GM21576 (cell line): ENCODE data around the gene BGN.

ENCODE experiments used
- ATAC-seq: cut with Tn5 transposase; IDR thresholded peaks from one replicate; pipeline ENCODE4 v1.9.1; 2021; ENCODE audit warnings: mild to moderate bottlenecking, moderate library complexity; ENCODE audit not compliant: unreplicated experiment

BGN gene

GRCh38 chrX:153525451-153525850, 30.7 kb downstream of the BGN start:
- ATAC-seq, result no peak

- ATAC-seq, result no peak
Measured at GRCh38 chrX:153526042-153526441, 31.3 kb downstream of the BGN start.

GRCh38 chrX:153526801-153527200, 32.0 kb downstream of the BGN start:
- ATAC-seq, result no peak

- no peak for ATAC-seq
Measured at GRCh38 chrX:153527208-153527607, 32.4 kb downstream of the BGN start.

DNA sequence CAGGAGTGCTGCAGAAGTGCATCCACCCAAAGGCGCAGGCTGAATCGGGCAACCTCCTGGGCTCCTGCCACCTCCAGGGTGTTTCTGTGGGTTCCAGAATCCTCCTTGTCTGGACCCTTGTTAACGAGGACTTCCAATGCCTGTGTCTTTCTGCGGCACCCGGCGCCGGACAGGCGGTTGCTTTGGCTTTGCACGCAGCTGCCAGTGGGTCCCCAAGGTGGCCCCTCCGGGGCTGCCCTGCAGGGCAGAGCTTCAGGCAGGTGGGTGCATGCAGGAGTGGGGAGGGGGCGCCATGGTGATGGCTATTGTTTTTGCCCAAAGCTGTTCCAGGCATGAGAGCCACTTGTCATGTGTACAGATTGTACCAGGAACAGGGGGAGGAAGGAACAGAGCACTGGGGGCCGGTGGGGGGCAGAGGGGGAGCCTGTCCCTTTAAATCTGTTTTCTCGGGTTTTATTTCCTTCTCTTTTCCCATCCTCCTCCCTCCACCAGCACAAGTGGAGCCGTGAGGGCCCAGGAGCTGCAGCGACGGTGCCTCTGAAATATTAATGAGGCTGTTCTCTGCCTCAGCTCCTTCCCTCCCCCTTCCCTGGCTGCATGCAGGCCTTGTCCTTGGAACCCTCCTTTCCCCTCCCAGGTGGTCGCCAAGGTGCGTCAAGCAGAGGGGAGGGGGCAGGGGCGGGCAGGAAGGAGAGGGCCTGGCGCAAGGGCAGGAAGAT, 35.8 kb downstream of the BGN start:
- no peak for ATAC-seq

- ATAC-seq, result no peak
Measured at GRCh38 chrX:153533091-153533490, 38.3 kb downstream of the BGN start.

GRCh38 chrX:153537080-153537479, 42.3 kb downstream of the BGN start:
- no peak for ATAC-seq

- no peak for ATAC-seq
Measured at GRCh38 chrX:153537526-153538295, 42.9 kb downstream of the BGN start.

DNA sequence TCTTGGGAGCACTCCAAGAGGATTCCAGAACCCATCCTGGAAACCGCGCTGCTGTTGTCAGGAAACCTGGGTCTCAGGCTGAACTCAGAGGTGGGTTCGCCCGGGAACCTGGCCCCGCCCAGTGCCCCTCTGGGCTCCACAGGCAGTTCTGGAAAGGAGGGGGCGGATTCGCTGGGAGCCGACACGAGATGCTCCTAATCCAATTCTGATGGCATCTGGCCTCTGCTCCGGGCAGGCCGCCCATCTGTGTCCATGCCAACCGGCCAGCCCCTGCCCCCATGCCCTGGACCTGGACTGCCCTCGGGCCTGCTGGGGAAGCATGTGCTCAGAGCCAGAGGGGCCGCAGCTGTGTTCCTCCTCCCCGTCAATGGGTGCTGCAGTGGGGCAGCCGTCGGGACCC, 43.6 kb downstream of the BGN start:
- ATAC-seq, result no peak

DNA sequence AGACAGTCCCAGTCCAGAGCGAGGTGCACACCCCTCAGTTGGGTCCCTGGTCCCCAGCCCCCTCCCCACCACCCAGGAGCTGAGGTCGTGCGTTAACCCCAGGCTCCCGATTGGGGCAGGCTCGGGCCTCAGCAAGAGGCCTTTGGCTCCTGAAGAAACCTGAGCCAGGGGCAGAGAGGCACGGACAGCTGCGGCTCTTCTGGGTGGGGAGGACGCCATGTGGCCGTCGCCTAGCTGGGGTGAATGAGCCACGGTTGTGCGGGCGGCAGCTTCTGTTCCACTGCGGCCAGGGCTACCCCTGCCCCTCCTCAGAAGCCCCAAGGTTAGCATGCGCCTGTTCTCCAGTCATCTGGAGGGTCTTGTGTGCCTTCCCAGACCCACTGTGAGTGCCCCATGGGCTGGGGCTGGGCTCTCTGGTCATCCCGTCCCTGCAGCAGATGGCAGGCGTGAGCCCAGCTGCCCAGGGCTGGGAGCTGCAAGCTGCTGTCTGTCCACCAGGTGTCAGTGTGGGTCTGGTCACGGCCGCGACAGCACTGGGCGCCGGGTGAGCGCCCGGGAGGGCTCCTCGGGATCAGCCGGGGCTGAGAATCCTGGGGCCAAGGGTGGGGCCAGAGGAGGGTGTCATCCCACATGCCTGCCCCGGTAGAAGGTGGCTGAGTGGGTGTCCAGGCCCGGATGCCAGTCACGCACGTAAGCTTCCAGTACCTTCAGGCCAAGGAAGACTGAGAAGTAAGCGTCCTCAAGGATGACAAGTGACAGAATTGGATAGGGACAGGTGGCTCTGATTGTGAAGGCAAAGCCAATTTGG, 44.6 kb downstream of the BGN start:
- ATAC-seq, result peak; percentile 75

DNA sequence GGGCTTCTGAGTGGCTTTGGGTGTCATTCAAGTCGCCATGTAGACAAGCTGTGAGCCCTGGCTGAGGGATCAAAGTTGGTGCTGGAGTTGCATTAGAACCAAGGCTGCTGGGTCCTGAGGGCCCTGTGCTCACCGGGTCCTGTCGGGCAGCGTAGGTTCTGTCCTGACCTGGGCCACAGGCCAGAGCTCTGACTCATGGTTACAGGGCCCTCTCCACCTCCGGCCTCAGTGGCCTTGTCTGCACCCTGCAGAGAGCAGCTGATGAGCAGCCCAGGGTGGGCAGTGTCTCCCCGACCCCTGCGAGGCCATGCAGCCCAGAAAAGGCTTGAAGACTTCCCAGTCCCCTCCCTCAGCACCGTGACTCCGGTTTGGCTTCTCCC, 45.2 kb downstream of the BGN start:
- no peak for ATAC-seq

DNA sequence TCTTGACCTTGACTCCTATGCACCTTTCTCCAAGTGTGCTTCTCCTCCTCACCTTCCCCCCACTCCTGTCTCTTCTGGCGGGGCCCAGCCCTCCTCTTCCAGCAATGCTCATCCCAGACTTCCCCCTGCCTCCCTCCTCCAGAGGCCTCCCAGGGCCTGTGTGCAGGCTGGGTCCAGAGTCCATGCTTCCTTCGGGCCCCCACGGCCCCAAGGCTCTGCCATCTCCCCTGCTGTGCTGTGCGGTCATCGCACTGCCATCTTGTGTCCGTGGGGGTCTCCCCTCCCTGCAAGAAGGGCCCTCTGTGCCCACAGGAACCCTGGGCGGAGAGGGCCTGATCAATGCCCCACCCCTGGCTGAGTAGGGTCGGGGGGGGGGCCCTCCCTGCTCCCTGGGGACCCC, 49.9 kb downstream of the BGN start:
- no peak for ATAC-seq

GRCh38 chrX:153546386-153546785, 51.6 kb downstream of the BGN start:
- no peak for ATAC-seq

DNA sequence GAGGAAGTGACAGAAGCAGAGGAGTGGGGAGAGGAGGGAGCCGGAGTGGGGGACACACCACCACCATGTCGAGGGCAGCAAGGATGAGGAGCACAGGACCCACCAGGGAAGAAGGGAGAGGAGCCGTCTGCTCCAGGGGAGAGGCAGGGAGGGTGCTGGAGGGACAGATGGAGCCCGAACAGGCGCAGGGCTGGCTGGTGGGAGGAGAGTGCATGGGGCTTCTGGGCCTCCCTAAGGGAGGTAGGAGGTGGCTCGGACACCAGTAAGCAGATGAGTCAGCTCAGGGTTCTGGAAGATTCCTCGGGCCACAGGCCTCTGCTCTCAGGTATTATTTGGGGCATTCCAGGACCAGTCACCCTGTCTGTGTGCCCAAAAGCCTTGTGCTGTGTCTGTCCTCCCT, 52.4 kb downstream of the BGN start:
- no peak for ATAC-seq

DNA sequence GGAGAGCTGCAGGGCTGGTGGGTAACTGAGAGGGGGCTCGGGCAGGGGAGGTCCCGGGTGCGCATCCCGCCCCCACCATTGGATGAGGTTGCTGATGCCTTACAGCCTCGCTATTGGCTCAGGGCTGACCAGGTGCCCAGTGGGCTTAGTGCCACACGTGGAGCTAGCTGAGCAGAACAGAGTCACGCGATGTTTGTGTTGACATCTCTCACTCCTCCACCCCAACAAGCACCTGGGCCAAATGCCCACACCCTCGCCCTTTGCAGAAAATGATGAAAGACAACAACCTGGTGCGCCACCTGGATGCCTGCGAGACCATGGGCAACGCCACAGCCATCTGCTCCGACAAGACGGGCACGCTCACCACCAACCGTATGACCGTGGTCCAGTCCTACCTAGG, 54.5 kb downstream of the BGN start:
- no peak for ATAC-seq

DNA sequence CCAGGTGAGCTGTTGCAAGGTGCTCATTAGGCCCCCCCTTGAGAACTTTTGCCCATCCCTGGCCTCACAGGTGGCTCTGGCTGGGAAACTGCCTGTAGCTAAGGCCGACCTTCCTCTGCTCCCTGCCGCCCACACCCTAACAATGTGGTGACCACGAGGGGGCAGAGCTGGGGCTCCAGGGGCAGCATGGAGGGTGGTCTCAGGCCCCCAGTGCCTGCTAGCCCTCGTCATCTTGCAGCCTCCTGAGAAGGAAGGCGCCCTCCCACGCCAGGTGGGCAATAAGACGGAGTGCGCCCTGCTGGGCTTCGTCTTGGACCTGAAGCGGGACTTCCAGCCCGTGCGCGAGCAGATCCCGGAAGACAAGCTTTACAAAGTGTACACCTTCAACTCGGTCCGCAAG, 55.0 kb downstream of the BGN start:
- no peak for ATAC-seq

DNA sequence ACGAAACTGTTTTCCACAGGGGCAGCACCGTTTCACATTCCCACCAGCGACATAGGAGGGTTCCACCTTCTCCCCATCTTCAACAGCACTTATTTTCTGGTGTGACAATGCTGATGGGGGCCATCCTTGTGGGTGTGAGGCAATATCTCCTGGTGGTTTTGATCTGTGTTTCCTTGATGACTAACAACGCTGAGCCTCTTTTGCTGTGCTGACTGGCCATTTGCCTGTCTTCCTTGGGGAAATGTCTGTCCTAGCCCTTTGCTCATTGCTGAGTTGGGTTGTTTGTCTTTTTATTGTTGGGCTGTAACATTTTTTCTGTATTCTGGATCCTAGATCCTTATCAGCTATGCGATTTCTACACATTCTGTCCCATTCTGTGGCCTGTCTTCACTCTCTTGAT, 56.4 kb downstream of the BGN start:
- no peak for ATAC-seq

GRCh38 chrX:153554519-153555167, 59.9 kb downstream of the BGN start:
- no peak for ATAC-seq

DNA sequence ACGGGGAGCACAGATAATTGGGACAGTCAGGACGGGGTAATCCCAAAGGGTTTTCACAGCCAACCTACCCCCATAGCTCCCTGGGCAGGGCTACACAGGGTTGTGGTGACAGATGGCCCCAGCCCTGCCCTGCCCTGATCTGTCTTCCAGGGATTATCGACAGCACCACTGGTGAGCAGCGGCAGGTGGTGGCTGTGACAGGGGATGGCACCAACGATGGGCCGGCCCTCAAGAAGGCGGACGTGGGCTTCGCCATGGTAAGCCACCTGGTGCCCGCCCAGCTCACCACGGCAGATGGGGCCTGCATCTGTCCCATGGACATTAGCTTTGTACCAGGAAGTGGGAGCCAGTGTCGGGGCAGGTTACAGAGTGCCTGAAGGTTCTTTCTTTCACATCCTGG, 62.0 kb downstream of the BGN start:
- ATAC-seq, result no peak

DNA sequence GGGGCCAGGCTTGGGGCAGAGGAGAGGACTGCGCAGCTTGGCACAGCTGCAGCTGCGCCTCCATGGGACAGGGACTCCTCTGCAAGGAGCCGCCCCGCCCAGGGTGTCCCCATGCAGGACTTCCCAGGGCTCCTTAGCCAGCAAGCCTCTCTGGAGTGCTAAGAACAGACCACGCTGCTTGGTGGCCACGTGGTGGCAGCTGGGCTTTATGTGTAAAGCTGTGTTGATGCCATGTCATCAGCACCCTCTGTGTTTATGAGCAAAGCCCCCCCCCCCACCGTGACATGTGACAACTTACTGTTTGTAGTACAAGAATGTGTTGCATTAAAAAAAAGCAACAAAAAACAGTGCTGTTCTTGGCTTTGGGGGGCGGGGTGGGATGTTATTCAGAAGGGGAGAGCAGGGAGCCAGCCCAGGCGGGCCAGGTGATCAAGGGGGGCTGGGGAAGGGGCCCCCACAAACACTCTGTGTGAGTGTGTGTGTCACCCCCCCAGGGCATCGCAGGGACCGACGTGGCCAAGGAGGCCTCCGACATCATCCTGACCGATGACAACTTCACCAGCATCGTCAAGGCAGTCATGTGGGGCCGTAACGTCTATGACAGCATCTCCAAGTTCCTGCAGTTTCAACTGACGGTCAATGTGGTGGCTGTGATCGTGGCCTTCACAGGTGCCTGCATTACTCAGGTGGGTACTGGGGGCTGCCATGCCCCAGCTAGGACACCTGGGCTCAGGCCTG, 63.0 kb downstream of the BGN start:
- no peak for ATAC-seq
